ENCODE results near the gene FARS2.

Gene FARS2

GRCh38 chr6:5776706-5777390 is 515.5 kb downstream of the FARS2 start:
- no CpG with 5 or more reads among the region's 12 CpGs for WGBS (ENCODE audit: extremely low coverage, insufficient coverage, insufficient read length)
- H4K91ac ChIP-seq (ENCODE audit: low read depth, low read length): no peak overlapping the region
- H4K8ac ChIP-seq (ENCODE audit: low read depth, low read length): no peak overlapping the region
- no peak overlapping the region for H3K4me2 ChIP-seq (ENCODE audit: low read length)
- H3K4ac ChIP-seq (ENCODE audit: low read depth, low read length): no peak overlapping the region
- H3K4me1 ChIP-seq (ENCODE audit: control insufficient read depth in 1 of 2, insufficient read depth in 2 of 2, low read length in 2 of 2): peaks cover 2% of the 10 kb centered on the region in 2 experiments
- H3K14ac ChIP-seq (ENCODE audit: low read length): no peak overlapping the region
- no peak overlapping the region for H3K9ac ChIP-seq (ENCODE audit: low read length)
- H2BK5ac ChIP-seq (ENCODE audit: low read depth, low read length, poor library complexity): no peak overlapping the region
- H3K23ac ChIP-seq (ENCODE audit: low read length): no peak overlapping the region
- no peak overlapping the region for H2AFZ ChIP-seq (ENCODE audit: insufficient read depth, low read length, poor library complexity)
- H3K27ac ChIP-seq (ENCODE audit: low read depth, low read length): no peak overlapping the region
- no peak overlapping the region for H2BK120ac ChIP-seq (ENCODE audit: insufficient read depth, low read length, poor library complexity)
- H3K4me3 ChIP-seq (ENCODE audit: low read depth, low read length): no peak overlapping the region
- H3K9me3 ChIP-seq (ENCODE audit: insufficient read depth, low read depth, low read length): no peaks in the 10 kb centered on the region
- H3K36me3 ChIP-seq (ENCODE audit: control insufficient read depth in 1 of 2, insufficient read depth in 2 of 2, low read length in 2 of 2): no peaks in the 10 kb centered on the region
- no peak for DNase-seq
- no peak overlapping the region for H2AK5ac ChIP-seq (ENCODE audit: low read length)
- no peaks in the 10 kb centered on the region for H3K79me2 ChIP-seq (ENCODE audit: control insufficient read depth, insufficient read depth, low read length, poor library complexity)
- H2BK12ac ChIP-seq (ENCODE audit: low read length): no peak overlapping the region
- no peak overlapping the region for H3K18ac ChIP-seq (ENCODE audit: low read length)
- no peaks in the 10 kb centered on the region for H3K79me1 ChIP-seq (ENCODE audit: low read length)
- H4K12ac ChIP-seq (ENCODE audit: low read depth, low read length): no peak overlapping the region
- H3K27me3 ChIP-seq (ENCODE audit: insufficient read depth, low read length): no peaks in the 10 kb centered on the region

- Histone ChIP-seq H3K4me2 (ENCODE audit: low read length) (no peak overlapping the region), H3K79me2 (ENCODE audit: control insufficient read depth, insufficient read depth, low read length, poor library complexity) (peaks cover 1% of the 10 kb centered on the region), H4K12ac (ENCODE audit: low read depth, low read length) (no peak overlapping the region), H3K9me3 (ENCODE audit: insufficient read depth, low read depth, low read length) (no peaks in the 10 kb centered on the region), H2BK12ac (ENCODE audit: low read length) (no peak overlapping the region), H3K79me1 (ENCODE audit: low read length) (no peaks in the 10 kb centered on the region), H3K36me3 (ENCODE audit: control insufficient read depth in 1 of 2, insufficient read depth in 2 of 2, low read length in 2 of 2) (no peaks in the 10 kb centered on the region), H3K18ac (ENCODE audit: low read length) (no peak overlapping the region), H3K27me3 (ENCODE audit: insufficient read depth, low read length) (no peaks in the 10 kb centered on the region), H2BK120ac (ENCODE audit: insufficient read depth, low read length, poor library complexity) (no peak overlapping the region), H2AK5ac (ENCODE audit: low read length) (no peak overlapping the region), H3K4me3 (ENCODE audit: low read depth, low read length) (no peak overlapping the region), H3K4me1 (ENCODE audit: control insufficient read depth in 1 of 2, insufficient read depth in 2 of 2, low read length in 2 of 2) (peaks cover 0 to 2% of the 10 kb centered on the region in 2 experiments), H2BK5ac (ENCODE audit: low read depth, low read length, poor library complexity) (no peak overlapping the region), H4K8ac (ENCODE audit: low read depth, low read length) (no peak overlapping the region), H3K4ac (ENCODE audit: low read depth, low read length) (no peak overlapping the region), H4K91ac (ENCODE audit: low read depth, low read length) (no peak overlapping the region), H2AFZ (ENCODE audit: insufficient read depth, low read length, poor library complexity) (no peak overlapping the region), H3K27ac (ENCODE audit: low read depth, low read length) (no peak overlapping the region), H3K9ac (ENCODE audit: low read length) (no peak overlapping the region), H3K14ac (ENCODE audit: low read length) (no peak overlapping the region), H3K23ac (ENCODE audit: low read length) (no peak overlapping the region)
- no CpG with 5 or more reads among the region's 7 CpGs for WGBS (ENCODE audit: extremely low coverage, insufficient coverage, insufficient read length)
- no peak for DNase-seq
Measured at GRCh38 chr6:5778317-5778857, 517.1 kb downstream of the FARS2 start.

GRCh38 chr6:5778906-5779305 is 517.6 kb downstream of the FARS2 start:
- Histone ChIP-seq H3K4me1 (ENCODE audit: control insufficient read depth in 1 of 2, insufficient read depth in 2 of 2, low read length in 2 of 2) (peaks cover 0 to 2% of the 10 kb centered on the region in 2 experiments), H3K4ac (ENCODE audit: low read depth, low read length) (no peak overlapping the region), H3K4me2 (ENCODE audit: low read length) (no peak overlapping the region), H4K8ac (ENCODE audit: low read depth, low read length) (no peak overlapping the region), H2AK5ac (ENCODE audit: low read length) (no peak overlapping the region), H3K36me3 (ENCODE audit: control insufficient read depth in 1 of 2, insufficient read depth in 2 of 2, low read length in 2 of 2) (no peaks in the 10 kb centered on the region), H3K27me3 (ENCODE audit: insufficient read depth, low read length) (no peaks in the 10 kb centered on the region), H3K27ac (ENCODE audit: low read depth, low read length) (no peak overlapping the region), H3K9me3 (ENCODE audit: insufficient read depth, low read depth, low read length) (no peaks in the 10 kb centered on the region), H2BK5ac (ENCODE audit: low read depth, low read length, poor library complexity) (no peak overlapping the region), H2BK120ac (ENCODE audit: insufficient read depth, low read length, poor library complexity) (no peak overlapping the region), H3K79me1 (ENCODE audit: low read length) (no peaks in the 10 kb centered on the region), H3K79me2 (ENCODE audit: control insufficient read depth, insufficient read depth, low read length, poor library complexity) (peaks cover 1% of the 10 kb centered on the region), H4K91ac (ENCODE audit: low read depth, low read length) (no peak overlapping the region), H3K14ac (ENCODE audit: low read length) (no peak overlapping the region), H3K9ac (ENCODE audit: low read length) (no peak overlapping the region), H3K23ac (ENCODE audit: low read length) (no peak overlapping the region), H3K18ac (ENCODE audit: low read length) (no peak overlapping the region), H4K12ac (ENCODE audit: low read depth, low read length) (no peak overlapping the region), H2AFZ (ENCODE audit: insufficient read depth, low read length, poor library complexity) (no peak overlapping the region), H2BK12ac (ENCODE audit: low read length) (no peak overlapping the region), H3K4me3 (ENCODE audit: low read depth, low read length) (no peak overlapping the region)
- DNase-seq: no peak
- WGBS (ENCODE audit: extremely low coverage, insufficient coverage, insufficient read length): no CpG with 5 or more reads among the region's 7 CpGs

- WGBS (ENCODE audit: extremely low coverage, insufficient coverage, insufficient read length): no CpG with 5 or more reads among the region's 6 CpGs
- Histone ChIP-seq H4K91ac (ENCODE audit: low read depth, low read length) (no peak overlapping the region), H3K4ac (ENCODE audit: low read depth, low read length) (no peak overlapping the region), H2BK120ac (ENCODE audit: insufficient read depth, low read length, poor library complexity) (no peak overlapping the region), H3K79me2 (ENCODE audit: control insufficient read depth, insufficient read depth, low read length, poor library complexity) (peaks cover 1% of the 10 kb centered on the region), H2AK5ac (ENCODE audit: low read length) (no peak overlapping the region), H3K4me3 (ENCODE audit: low read depth, low read length) (no peak overlapping the region), H3K9ac (ENCODE audit: low read length) (no peak overlapping the region), H4K12ac (ENCODE audit: low read depth, low read length) (no peak overlapping the region), H3K9me3 (ENCODE audit: insufficient read depth, low read depth, low read length) (no peaks in the 10 kb centered on the region), H2AFZ (ENCODE audit: insufficient read depth, low read length, poor library complexity) (no peak overlapping the region), H2BK5ac (ENCODE audit: low read depth, low read length, poor library complexity) (no peak overlapping the region), H3K23ac (ENCODE audit: low read length) (no peak overlapping the region), H3K18ac (ENCODE audit: low read length) (no peak overlapping the region), H3K36me3 (ENCODE audit: control insufficient read depth in 1 of 2, insufficient read depth in 2 of 2, low read length in 2 of 2) (no peaks in the 10 kb centered on the region), H3K79me1 (ENCODE audit: low read length) (no peaks in the 10 kb centered on the region), H3K4me2 (ENCODE audit: low read length) (no peak overlapping the region), H3K4me1 (ENCODE audit: control insufficient read depth in 1 of 2, insufficient read depth in 2 of 2, low read length in 2 of 2) (peaks cover 0 to 2% of the 10 kb centered on the region in 2 experiments), H3K27me3 (ENCODE audit: insufficient read depth, low read length) (no peaks in the 10 kb centered on the region), H4K8ac (ENCODE audit: low read depth, low read length) (no peak overlapping the region), H3K14ac (ENCODE audit: low read length) (no peak overlapping the region), H3K27ac (ENCODE audit: low read depth, low read length) (no peak overlapping the region), H2BK12ac (ENCODE audit: low read length) (no peak overlapping the region)
- no peak for DNase-seq
Measured at GRCh38 chr6:5781019-5781418, 519.7 kb downstream of the FARS2 start.
